Activated naive CD4-positive, alpha-beta T cell treated with anti-CD3 and anti-CD28 coated beads for 36 hours (primary cell): ENCODE measurements around the gene BAD. TPM values are rescaled to one million over a fixed set of nuclear protein-coding genes. Genes with fewer than 3 reads are reported as not detected.

Experiments
- CTCF ChIA-PET: fragments of 350-600 bp; sonication (Branson Sonifier 250); formaldehyde crosslinking; loops from one replicate; lab custom pipeline; 2021; ENCODE audit warnings: antibody characterized with exemption; lab: Charles Lee
- DNase-seq: peaks from one replicate; pipeline ENCODE4 v3.0.0-alpha.2; 2020
- H3K27ac Mint-ChIP-seq: one replicate; pipeline ENCODE4 v1.8.0; 2021; ENCODE audit warnings: mild to moderate bottlenecking, mixed read lengths
- H3K27me3 Mint-ChIP-seq: one replicate; pipeline ENCODE4 v1.8.0; 2021; ENCODE audit warnings: low read depth, mixed read lengths
- H3K36me3 Mint-ChIP-seq: one replicate; pipeline ENCODE4 v1.8.0; 2021; ENCODE audit warnings: low read depth, mixed read lengths
- H3K4me1 Mint-ChIP-seq: one replicate; pipeline ENCODE4 v1.8.0; 2021; ENCODE audit warnings: low read depth, mixed read lengths
- H3K4me3 Mint-ChIP-seq: one replicate; pipeline ENCODE4 v1.8.0; 2021; ENCODE audit warnings: mild to moderate bottlenecking, moderate library complexity, mixed read lengths
- H3K9me3 Mint-ChIP-seq: one replicate; pipeline ENCODE4 v1.8.0; 2021; ENCODE audit warnings: mixed read lengths
- intact Hi-C: fragments of 100-400 bp; cut with micrococcal nuclease; formaldehyde crosslinking; loops from one replicate; pipeline ENCODE4 v1.15.1; 2023
- total RNA-seq, 2 experiments: library from RNA; stranded (reverse); gene quantifications; one replicate each; pipeline ENCODE4 v1.2.3, GENCODE V29; 2021

The BAD gene
- total RNA-seq, 2 experiments from 2014 or later, result 12.8 to 14.3 TPM

GRCh38 chr11:64291752-64292459 lies 7.4 kb upstream of the BAD start:
- no peak overlapping the region for H3K4me3 Mint-ChIP-seq
- H3K4me1 Mint-ChIP-seq, result peaks cover 5% of the 10 kb centered on the region
- CTCF ChIA-PET, result interaction anchor here (1.3 to 1.9 kb wide), 4 partner anchors 10 to 13 kb away, joined by 3 to 5 read pairs (median 4); partner anchors contain the start of gene ESRRA

GRCh38 chr11:64291262-64291751 lies 6.8 kb upstream of the BAD start, which contains the start of gene KCNK4:
TSS of gene KCNK4 (plus strand) at chr11:64291302. CDS start at chr11:64293019, 1,717 bp downstream.
- peaks cover 11% of the 10 kb centered on the region for H3K4me1 Mint-ChIP-seq
- H3K27me3 Mint-ChIP-seq, result peaks cover 36% of the 10 kb centered on the region
- no peak within 1 kb of the TSS for H3K27ac Mint-ChIP-seq
- no peaks in the 10 kb centered on the region for H3K9me3 Mint-ChIP-seq
- CTCF ChIA-PET, result interaction anchor here (1.9 kb wide), 1 partner anchor 13 kb away, joined by 5 read pairs; the partner anchor contains the start of gene ESRRA
- H3K4me3 Mint-ChIP-seq, result peak within 1 kb of the TSS; percentile 47
- no peaks in the 10 kb centered on the region for H3K36me3 Mint-ChIP-seq
- no peak for DNase-seq
- intact Hi-C loops, result no loop called here

More at GRCh38 chr11:64291752-64292459, 7.4 kb upstream of the BAD start:
- no peak for DNase-seq
- Mint-ChIP-seq H3K27me3 (peaks cover 42% of the 10 kb centered on the region), H3K27ac (no peak overlapping the region), H3K9me3 (no peaks in the 10 kb centered on the region), H3K36me3 (no peaks in the 10 kb centered on the region)
- intact Hi-C loops, result no loop called here

- Mint-ChIP-seq H3K27me3 (peaks cover 30% of the 10 kb centered on the region), H3K4me1 (peaks cover 12% of the 10 kb centered on the region), H3K9me3 (no peaks in the 10 kb centered on the region), H3K4me3 (peak overlapping the region; percentile 47), H3K27ac (no peak overlapping the region), H3K36me3 (no peaks in the 10 kb centered on the region)
- CTCF ChIA-PET, result interaction anchor here (1.3 to 1.9 kb wide), 3 partner anchors 11 to 40 kb away, joined by 3 to 9 read pairs (median 5); partner anchors contain the start of gene ESRRA
- intact Hi-C loops, result no loop called here
- no peak for DNase-seq
Measured at GRCh38 chr11:64290352-64291261, 6.1 kb upstream of the BAD start.

- Mint-ChIP-seq H3K4me1 (peaks cover 12% of the 10 kb centered on the region), H3K9me3 (no peaks in the 10 kb centered on the region), H3K27me3 (peaks cover 19% of the 10 kb centered on the region), H3K4me3 (no peak overlapping the region), H3K27ac (no peak overlapping the region), H3K36me3 (no peaks in the 10 kb centered on the region)
- no peak for DNase-seq
- CTCF ChIA-PET, result interaction anchor here (1.3 to 1.9 kb wide), 3 partner anchors 12 to 38 kb away, joined by 3 to 9 read pairs (median 4); no protein-coding TSS in a partner anchor
- intact Hi-C loops, result no loop called here
Measured at GRCh38 chr11:64289002-64289564, 4.6 kb upstream of the BAD start.

- H3K4me3 Mint-ChIP-seq, result no peak overlapping the region
- CTCF ChIA-PET, result interaction anchor here (1.3 to 1.5 kb wide), 2 partner anchors 12 to 16 kb away, joined by 3 to 4 read pairs; partner anchors contain the start of gene CATSPERZ
- DNase-seq, result no peak
- intact Hi-C loops, result no loop called here
- H3K36me3 Mint-ChIP-seq, result no peaks in the 10 kb centered on the region
- no peak overlapping the region for H3K27ac Mint-ChIP-seq
- no peaks in the 10 kb centered on the region for H3K9me3 Mint-ChIP-seq
- peaks cover 17% of the 10 kb centered on the region for H3K27me3 Mint-ChIP-seq
- peaks cover 15% of the 10 kb centered on the region for H3K4me1 Mint-ChIP-seq
Measured at GRCh38 chr11:64288353-64288750, 3.9 kb upstream of the BAD start.

GRCh38 chr11:64287676-64288352 lies 3.3 kb upstream of the BAD start:
- Mint-ChIP-seq H3K4me1 (peaks cover 17% of the 10 kb centered on the region), H3K4me3 (no peak overlapping the region), H3K9me3 (no peaks in the 10 kb centered on the region), H3K27me3 (peaks cover 12% of the 10 kb centered on the region), H3K36me3 (peaks cover 2% of the 10 kb centered on the region), H3K27ac (no peak overlapping the region)
- intact Hi-C loops, result no loop called here
- DNase-seq, result no peak
- CTCF ChIA-PET, result interaction anchor here (0.6 to 1.5 kb wide), 3 partner anchors 13 to 17 kb away, joined by 3 to 4 read pairs (median 3); partner anchors contain the start of gene CATSPERZ

- Mint-ChIP-seq H3K9me3 (no peaks in the 10 kb centered on the region), H3K27me3 (peaks cover 8% of the 10 kb centered on the region), H3K27ac (peak overlapping the region; percentile 22), H3K4me3 (peak overlapping the region; percentile 71), H3K36me3 (peaks cover 4% of the 10 kb centered on the region), H3K4me1 (peaks cover 19% of the 10 kb centered on the region)
- CTCF ChIA-PET, result interaction anchor here (1.0 kb wide), 2 partner anchors 16 to 17 kb away, joined by 3 read pairs; no protein-coding TSS in a partner anchor
- intact Hi-C loops, result no loop called here
- no peak for DNase-seq
Measured at GRCh38 chr11:64286801-64287159, 2.3 kb upstream of the BAD start.

GRCh38 chr11:64285885-64286800 lies 1.7 kb upstream of the BAD start:
- peaks cover 7% of the 10 kb centered on the region for H3K27me3 Mint-ChIP-seq
- DNase-seq, result peak; percentile 44
- peak overlapping the region; percentile 71 for H3K4me3 Mint-ChIP-seq
- peaks cover 4% of the 10 kb centered on the region for H3K36me3 Mint-ChIP-seq
- H3K27ac Mint-ChIP-seq, result peak overlapping the region; percentile 22
- intact Hi-C loops, result loop anchor here (1.0 to 2.0 kb wide), 5 partner anchors 16 to 79 kb away; partner anchors contain the start of genes ESRRA, FKBP2 and PRDX5
- CTCF ChIA-PET, result interaction anchor here (1.0 to 3.1 kb wide), 5 partner anchors 15 to 48 kb away, joined by 3 to 12 read pairs (median 3); no protein-coding TSS in a partner anchor
- H3K4me1 Mint-ChIP-seq, result peaks cover 21% of the 10 kb centered on the region
- no peaks in the 10 kb centered on the region for H3K9me3 Mint-ChIP-seq

GRCh38 chr11:64284962-64285884 lies 758 bp upstream of the BAD start, which contains the start of gene GPR137:
TSS of gene GPR137 (plus strand) at chr11:64285848. CDS start at chr11:64286525, 677 bp downstream.
- intact Hi-C loops, result loop anchor here (1.0 to 2.0 kb wide), 7 partner anchors 15 to 78 kb away; partner anchors contain the start of genes ESRRA, FKBP2, NUDT22 and PPP1R14B
- no peaks in the 10 kb centered on the region for H3K9me3 Mint-ChIP-seq
- CTCF ChIA-PET, result interaction anchor here (0.8 to 3.1 kb wide), 5 partner anchors 16 to 79 kb away, joined by 3 to 12 read pairs (median 5); partner anchors contain the start of gene FERMT3
- H3K4me1 Mint-ChIP-seq, result peaks cover 17% of the 10 kb centered on the region
- DNase-seq, result peak; percentile 87
- H3K36me3 Mint-ChIP-seq, result peaks cover 5% of the 10 kb centered on the region
- H3K27ac Mint-ChIP-seq, result peak within 1 kb of the TSS; percentile 90
- H3K27me3 Mint-ChIP-seq, result no peaks in the 10 kb centered on the region
- peak within 1 kb of the TSS; percentile 82 for H3K4me3 Mint-ChIP-seq
